ENCODE data around the gene MYBPC2. TPM values are rescaled to one million over a fixed set of nuclear protein-coding genes. Genes with fewer than 3 reads are reported as not detected.

The MYBPC2 gene
- total RNA-seq, 1 donor from 2014 or later, result 1.4 TPM

GRCh38 chr19:50402544-50403301, 30.0 kb upstream of the MYBPC2 start:
- no peak overlapping the region for H3K27ac Mint-ChIP-seq
- H3K9me3 Mint-ChIP-seq, result no peaks in the 10 kb centered on the region
- H3K4me3 Mint-ChIP-seq, result no peak overlapping the region
- ATAC-seq (ENCODE audit: low read depth), result no peak
- no peak for DNase-seq
- no peak for TF ChIP-seq CTCF (IDR thresholded peaks at IDR 0.05)
- no peaks in the 10 kb centered on the region for H3K27me3 Mint-ChIP-seq
- H3K36me3 Mint-ChIP-seq (ENCODE audit: low read depth), result peaks cover 43% of the 10 kb centered on the region
- CTCF ChIA-PET, result no interaction called here
- POLR2A ChIA-PET, result interaction anchor here (0.6 kb wide), 1 partner anchor 353 kb away, joined by 3 read pairs; no protein-coding TSS in a partner anchor
- no peaks in the 10 kb centered on the region for H3K4me1 Mint-ChIP-seq
- intact Hi-C loops (cut with micrococcal nuclease), result no loop called here

- DNase-seq, result no peak
- CTCF ChIA-PET, result no interaction called here
- H3K27ac Mint-ChIP-seq, result no peak overlapping the region
Observed at GRCh38 chr19:50406156-50406820, 26.4 kb upstream of the MYBPC2 start.

GRCh38 chr19:50406829-50407228, 25.9 kb upstream of the MYBPC2 start:
- ChIA-PET POLR2A (no interaction called here), CTCF (no interaction called here)
- ATAC-seq (ENCODE audit: low read depth) (no peak), DNase-seq (no peak)
- Mint-ChIP-seq H3K4me1 (no peaks in the 10 kb centered on the region), H3K27me3 (no peaks in the 10 kb centered on the region), H3K27ac (no peak overlapping the region), H3K36me3 (ENCODE audit: low read depth) (peaks cover 49% of the 10 kb centered on the region), H3K4me3 (no peak overlapping the region), H3K9me3 (no peaks in the 10 kb centered on the region)
- intact Hi-C loops (cut with micrococcal nuclease), result no loop called here
- no peak for TF ChIP-seq CTCF (IDR thresholded peaks at IDR 0.05)

More at GRCh38 chr19:50406156-50406820, 26.4 kb upstream of the MYBPC2 start:
- intact Hi-C loops (cut with micrococcal nuclease), result no loop called here
- no peaks in the 10 kb centered on the region for H3K27me3 Mint-ChIP-seq
- H3K36me3 Mint-ChIP-seq (ENCODE audit: low read depth), result peaks cover 49% of the 10 kb centered on the region
- H3K4me1 Mint-ChIP-seq, result no peaks in the 10 kb centered on the region
- ATAC-seq (ENCODE audit: low read depth), result no peak
- no peaks in the 10 kb centered on the region for H3K9me3 Mint-ChIP-seq
- POLR2A ChIA-PET, result no interaction called here
- TF ChIP-seq CTCF (IDR thresholded peaks at IDR 0.05), result no peak
- no peak overlapping the region for H3K4me3 Mint-ChIP-seq

GRCh38 chr19:50409347-50409746, 23.3 kb upstream of the MYBPC2 start:
- no peak for TF ChIP-seq CTCF (IDR thresholded peaks at IDR 0.05)
- ATAC-seq (ENCODE audit: low read depth), result no peak
- no peak for DNase-seq
- intact Hi-C loops (cut with micrococcal nuclease), result no loop called here
- ChIA-PET POLR2A (interaction anchor here (1.1 kb wide), 1 partner anchor 33 kb away, joined by 3 read pairs; the partner anchor contains the start of gene NR1H2), CTCF (no interaction called here)
- H3K27ac Mint-ChIP-seq, result no peak overlapping the region
- H3K9me3 Mint-ChIP-seq, result no peaks in the 10 kb centered on the region
- H3K4me1 Mint-ChIP-seq, result peaks cover under 1% of the 10 kb centered on the region
- no peaks in the 10 kb centered on the region for H3K27me3 Mint-ChIP-seq
- H3K36me3 Mint-ChIP-seq (ENCODE audit: low read depth), result peaks cover 36% of the 10 kb centered on the region
- H3K4me3 Mint-ChIP-seq, result no peak overlapping the region

- no peak for ATAC-seq (ENCODE audit: low read depth)
- ChIA-PET CTCF (interaction anchor here (0.8 to 1.0 kb wide), 2 partner anchors 21 to 41 kb away, joined by 3 read pairs; no protein-coding TSS in a partner anchor), POLR2A (interaction anchor here (0.7 kb wide), 1 partner anchor 25 kb away, joined by 3 read pairs; no protein-coding TSS in a partner anchor)
- H3K4me3 Mint-ChIP-seq, result no peak overlapping the region
- H3K36me3 Mint-ChIP-seq (ENCODE audit: low read depth), result peaks cover 35% of the 10 kb centered on the region
- DNase-seq, result no peak
- intact Hi-C loops (cut with micrococcal nuclease), result no loop called here
- peaks cover 8% of the 10 kb centered on the region for H3K4me1 Mint-ChIP-seq
- H3K27ac Mint-ChIP-seq, result no peak overlapping the region
- no peaks in the 10 kb centered on the region for H3K9me3 Mint-ChIP-seq
- TF ChIP-seq CTCF (IDR thresholded peaks at IDR 0.05), result no peak
- no peaks in the 10 kb centered on the region for H3K27me3 Mint-ChIP-seq
Observed at GRCh38 chr19:50410109-50410508, 22.6 kb upstream of the MYBPC2 start.
